H1 (cell line): ENCODE results near the gene WFDC5. TPM values are rescaled to one million over a fixed set of nuclear protein-coding genes. Genes with fewer than 3 reads are reported as not detected.

Experiments used
- RAD21 ChIP-seq, 2 experiments: IDR thresholded peaks in 1 of 2; conservative IDR thresholded peaks in 1 of 2; 2 replicates each; pipeline ENCODE4 v1.6.1; 2011; ENCODE audit warnings: low read depth in 2 of 2, low read length in 2 of 2, improper control_type of control experiment in 1 of 2, inconsistent platforms in 1 of 2, mild to moderate bottlenecking in 1 of 2, moderate library complexity in 1 of 2
- polyA plus RNA-seq, 7 experiments: library from polyadenylated mRNA; depleted of rRNA in 3 of 7; stranded (reverse) in 5 of 7; unstranded in 2 of 7; fragments of >200 nt in 5 of 7; fragments of 200-250 nt in 2 of 7; gene quantifications; 1 replicate in 5 of 7; 2 replicates in 1 of 7; 4 replicates in 1 of 7; pipeline versions ENCODE4 v1.2.1 to v1.2.3, GENCODE V29; 2011 to 2013; ENCODE audit warnings: missing spikeins in 2 of 7, mixed read lengths in 2 of 7
- total RNA-seq: library from RNA; stranded (reverse); fragmentation: NEBNext Ultra II Directional; extraction: Animal tissue kit (Norgen Biotek cat#: 25700); gene quantifications from 2 replicates; pipeline ENCODE4 v1.2.1, GENCODE V29; 2021

WFDC5 gene
- total and polyA plus RNA-seq, 2 of the 8 experiments (the other 6 are each of a cell fraction or from before 2014, with no cell fraction given) = not detected

- peak; percentile 88 to 92 for TF ChIP-seq RAD21 (IDR thresholded peaks at IDR 0.05 in 1 of 2, conservative IDR thresholded peaks at IDR 0.05 in 1 of 2; ENCODE audit: low read depth in 2 of 2, low read length in 2 of 2)
Observed at GRCh38 chr20:45138561-45139300, 23.8 kb upstream of the WFDC5 start (continued).
